IPS-18a (cell line): ENCODE measurements around the gene DLK1.

ENCODE experiments used
- H3K27ac ChIP-seq: one replicate; pipeline ENCODE4 v1.5.1; 2013; ENCODE audit warnings: low read length
- H3K27me3 ChIP-seq: one replicate; pipeline ENCODE4 v1.6.1; 2013; ENCODE audit warnings: mild to moderate bottlenecking, low read length; ENCODE audit not compliant: control insufficient read depth, insufficient read depth
- H3K36me3 ChIP-seq: one replicate; pipeline ENCODE4 v1.6.1; 2013; ENCODE audit warnings: low read depth, low read length; ENCODE audit not compliant: control insufficient read depth
- H3K4me1 ChIP-seq: one replicate; pipeline ENCODE4 v1.6.1; 2013; ENCODE audit warnings: low read depth, low read length; ENCODE audit not compliant: control insufficient read depth
- H3K4me3 ChIP-seq: one replicate; pipeline ENCODE4 v1.5.1; 2013; ENCODE audit warnings: low read length
- H3K9ac ChIP-seq: one replicate; pipeline ENCODE4 v1.6.1; 2013; ENCODE audit warnings: mild to moderate bottlenecking, low read length, moderate library complexity
- H3K9me3 ChIP-seq: one replicate; pipeline ENCODE4 v1.6.1; 2013; ENCODE audit warnings: low read depth, low read length; ENCODE audit not compliant: control insufficient read depth

The DLK1 gene

DNA sequence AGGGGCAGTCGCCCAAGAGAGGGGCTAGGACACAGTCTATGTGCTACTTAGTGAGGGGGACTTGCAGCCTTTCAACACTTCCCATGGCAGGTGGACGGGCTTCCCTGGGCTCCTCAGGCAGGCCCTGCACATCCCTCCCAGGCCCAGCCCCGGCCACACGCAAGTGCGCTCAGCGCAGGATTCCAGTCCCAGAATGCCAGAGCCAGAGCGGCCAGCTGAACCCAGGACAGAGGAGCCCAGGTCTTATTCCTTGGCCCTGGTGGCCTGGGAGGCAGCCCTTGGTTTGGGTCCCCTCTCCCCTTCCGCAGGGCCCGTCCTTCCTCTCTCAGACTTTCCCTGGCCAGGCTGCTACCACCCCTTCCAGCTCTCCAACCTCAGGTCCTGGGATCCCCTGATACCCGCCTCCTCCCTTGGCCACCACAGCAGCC is 12.0 kb downstream of the DLK1 start:
- Histone ChIP-seq H3K9ac (no peak overlapping the region), H3K36me3 (no peaks in the 10 kb centered on the region), H3K27me3 (no peaks in the 10 kb centered on the region), H3K9me3 (no peaks in the 10 kb centered on the region), H3K27ac (no peak overlapping the region), H3K4me3 (no peak overlapping the region), H3K4me1 (no peaks in the 10 kb centered on the region)

DNA sequence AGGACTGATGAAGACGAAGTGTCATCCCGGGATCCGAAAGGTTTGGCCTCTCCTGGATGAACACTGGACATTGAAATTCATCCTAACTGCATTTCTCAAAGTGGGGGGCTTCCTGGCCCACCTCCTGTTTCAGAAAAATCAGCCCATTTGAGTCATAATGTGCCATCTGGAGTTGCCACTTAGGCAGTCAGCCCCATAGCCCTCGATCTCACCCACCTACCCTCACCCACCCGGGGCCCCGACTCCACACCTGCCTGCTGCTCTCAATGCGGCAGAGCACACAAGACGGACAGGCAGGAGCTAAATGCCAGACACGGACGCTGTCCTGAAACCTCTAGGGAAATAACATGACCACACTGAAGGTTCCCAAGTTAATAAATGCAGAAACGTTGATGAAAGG is 12.6 kb downstream of the DLK1 start:
- Histone ChIP-seq H3K27ac (no peak overlapping the region), H3K27me3 (no peaks in the 10 kb centered on the region), H3K9me3 (no peaks in the 10 kb centered on the region), H3K9ac (no peak overlapping the region), H3K4me1 (no peaks in the 10 kb centered on the region), H3K36me3 (no peaks in the 10 kb centered on the region), H3K4me3 (no peak overlapping the region)

DNA sequence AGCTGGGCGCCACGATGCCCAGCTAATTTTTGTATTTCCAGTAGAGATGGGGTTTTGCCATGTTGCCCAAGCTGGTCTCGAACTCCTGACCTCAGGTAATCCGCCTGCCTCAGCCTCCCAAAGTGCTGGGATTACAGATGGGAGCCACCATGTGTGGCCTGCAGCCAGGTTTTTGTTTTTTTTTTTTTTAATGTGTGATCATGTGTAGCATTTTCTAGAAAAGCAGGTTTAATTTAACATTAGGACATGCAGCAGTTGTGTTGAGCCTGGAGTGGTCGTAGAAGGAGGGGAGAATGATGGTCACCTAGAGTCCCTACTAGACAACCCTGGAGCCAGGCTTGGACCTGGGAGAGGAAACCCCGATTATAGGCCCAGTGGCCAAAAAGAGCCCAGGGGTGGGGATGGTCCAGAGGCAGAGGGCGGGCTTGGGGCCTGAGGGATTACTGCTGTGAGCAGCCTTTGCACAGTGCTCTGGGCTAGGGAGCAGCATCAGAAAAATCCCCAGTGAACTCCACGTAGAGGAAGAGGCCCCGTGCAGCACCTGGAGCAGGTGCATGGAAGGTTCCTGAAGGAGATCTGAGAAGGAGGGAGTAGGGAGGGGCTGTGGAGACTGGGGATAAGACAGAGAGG is 13.6 kb downstream of the DLK1 start:
- no peaks in the 10 kb centered on the region for H3K27me3 ChIP-seq

DNA sequence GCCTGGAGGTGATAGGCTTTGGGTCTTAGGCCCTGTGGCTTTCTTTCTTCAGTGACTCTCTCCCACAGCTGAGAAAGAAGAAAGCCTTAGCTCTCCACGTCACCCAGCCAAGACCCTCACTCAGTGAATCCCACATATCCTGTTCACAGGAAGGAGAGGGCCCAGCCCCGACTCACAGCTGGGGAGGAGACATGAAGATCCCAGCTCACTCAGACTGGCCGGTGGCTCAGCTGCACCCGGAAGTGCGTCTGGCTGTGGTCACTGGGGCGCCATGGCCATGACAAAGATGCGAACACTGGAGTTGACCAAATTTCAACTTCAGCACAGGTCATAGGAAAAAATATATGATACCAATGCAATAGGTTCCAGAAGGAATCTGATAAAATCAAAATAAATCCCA is 14.2 kb downstream of the DLK1 start:
- Histone ChIP-seq H3K27me3 (no peaks in the 10 kb centered on the region), H3K9me3 (no peaks in the 10 kb centered on the region), H3K4me3 (no peak overlapping the region), H3K27ac (no peak overlapping the region), H3K36me3 (no peaks in the 10 kb centered on the region), H3K9ac (no peak overlapping the region), H3K4me1 (no peaks in the 10 kb centered on the region)

More for the DNA sequence above, 13.6 kb downstream of the DLK1 start:
- H3K4me3 ChIP-seq: no peak overlapping the region
- H3K4me1 ChIP-seq: no peaks in the 10 kb centered on the region
- H3K9me3 ChIP-seq: no peaks in the 10 kb centered on the region
- no peak overlapping the region for H3K27ac ChIP-seq
- H3K36me3 ChIP-seq: no peaks in the 10 kb centered on the region
- no peak overlapping the region for H3K9ac ChIP-seq

DNA sequence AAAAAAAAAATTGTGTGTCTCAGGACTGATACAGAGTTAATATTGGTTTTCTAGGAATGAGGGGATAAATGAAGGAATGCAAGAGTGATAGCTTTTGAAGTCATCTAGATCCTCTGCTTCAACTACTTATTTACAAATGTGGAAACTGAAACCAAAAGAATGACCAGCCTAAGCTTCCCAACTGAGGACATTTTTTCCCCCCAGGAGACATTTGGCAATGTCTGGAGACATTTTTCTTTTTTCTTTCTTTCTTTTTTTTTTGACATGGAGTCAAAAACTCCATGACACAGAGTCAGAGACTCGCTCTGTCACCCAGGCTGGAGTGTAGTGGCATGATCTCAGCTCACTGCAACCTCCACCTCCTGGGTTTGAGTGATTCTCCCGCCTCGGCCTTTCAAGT is 15.3 kb downstream of the DLK1 start:
- Histone ChIP-seq H3K9me3 (no peaks in the 10 kb centered on the region), H3K27me3 (no peaks in the 10 kb centered on the region), H3K4me1 (no peaks in the 10 kb centered on the region), H3K4me3 (no peak overlapping the region), H3K36me3 (no peaks in the 10 kb centered on the region), H3K27ac (no peak overlapping the region), H3K9ac (no peak overlapping the region)

DNA sequence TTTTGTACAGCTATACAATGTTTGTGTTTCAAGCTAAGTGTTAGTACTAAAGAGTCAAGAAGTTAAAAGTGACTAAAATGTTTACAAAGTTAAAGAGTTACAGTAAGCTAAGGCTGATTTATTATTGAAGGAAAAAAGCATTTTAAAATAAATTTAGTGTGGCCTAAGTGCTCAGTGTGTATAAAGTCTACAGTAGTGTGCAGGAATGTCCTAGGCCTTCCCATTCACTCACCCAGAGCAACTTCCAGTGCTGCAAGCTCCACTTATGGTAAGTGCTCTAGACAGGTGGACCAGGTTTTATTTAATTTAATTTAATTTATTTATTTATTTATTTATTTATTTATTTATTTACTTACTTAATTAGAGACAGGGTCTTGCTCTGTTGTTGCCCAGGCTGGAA is 19.6 kb downstream of the DLK1 start:
- Histone ChIP-seq H3K9ac (no peak overlapping the region), H3K9me3 (no peaks in the 10 kb centered on the region), H3K4me1 (no peaks in the 10 kb centered on the region), H3K4me3 (no peak overlapping the region), H3K27ac (no peak overlapping the region), H3K36me3 (no peaks in the 10 kb centered on the region), H3K27me3 (no peaks in the 10 kb centered on the region)

DNA sequence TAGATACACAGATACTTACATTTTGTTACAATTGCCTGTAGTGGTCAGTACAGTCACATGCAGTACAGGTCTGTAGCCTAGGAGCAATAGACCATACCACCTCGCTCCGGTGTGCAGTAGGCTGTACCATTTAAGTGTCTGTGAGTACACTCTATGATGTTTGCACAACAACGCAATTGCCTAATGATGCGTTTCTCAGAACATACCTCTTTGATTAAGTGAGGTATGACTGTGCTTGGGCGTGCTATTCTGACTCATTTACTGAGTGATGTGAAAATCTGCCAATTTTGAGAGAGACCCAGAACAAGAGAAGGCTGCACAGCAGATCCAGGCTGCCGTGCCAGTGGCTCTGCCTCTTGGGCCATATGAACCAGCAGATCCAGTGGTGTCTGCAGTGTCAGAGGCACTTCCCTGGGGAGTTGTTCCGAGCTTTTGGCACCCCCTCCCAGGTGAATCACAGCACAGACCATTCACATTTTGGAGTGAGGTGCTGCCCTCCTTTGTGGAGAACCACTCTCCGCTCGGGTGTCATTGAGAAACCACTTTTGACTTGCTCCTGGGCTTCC is 20.4 kb downstream of the DLK1 start:
- Histone ChIP-seq H3K4me3 (no peak overlapping the region), H3K27ac (no peak overlapping the region), H3K36me3 (no peaks in the 10 kb centered on the region), H3K9ac (no peak overlapping the region), H3K27me3 (no peaks in the 10 kb centered on the region), H3K9me3 (no peaks in the 10 kb centered on the region), H3K4me1 (no peaks in the 10 kb centered on the region)

DNA sequence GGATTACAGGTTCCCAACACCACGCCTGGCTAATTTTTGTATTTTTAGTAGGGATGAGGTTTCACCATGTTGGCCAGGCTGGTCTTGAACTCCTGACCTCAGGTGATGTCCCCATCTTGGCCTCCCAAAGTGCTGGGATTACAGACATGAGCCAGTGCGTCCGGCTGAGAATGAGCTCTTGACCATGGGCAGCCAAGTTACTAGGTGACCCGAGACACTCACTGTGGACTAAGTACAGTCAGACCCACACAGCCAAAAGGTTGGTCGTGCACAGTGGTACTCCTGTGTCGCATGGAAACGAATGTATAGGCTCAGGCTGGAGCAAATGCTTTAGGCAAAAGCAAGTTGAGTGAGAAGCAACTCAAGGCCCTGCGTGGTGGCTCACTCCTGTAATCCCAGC is 21.0 kb downstream of the DLK1 start:
- H3K9me3 ChIP-seq: no peaks in the 10 kb centered on the region
- H3K9ac ChIP-seq: no peak overlapping the region
- H3K4me1 ChIP-seq: no peaks in the 10 kb centered on the region
- H3K27ac ChIP-seq: no peak overlapping the region
- no peaks in the 10 kb centered on the region for H3K27me3 ChIP-seq
- H3K36me3 ChIP-seq: no peaks in the 10 kb centered on the region
- no peak overlapping the region for H3K4me3 ChIP-seq

DNA sequence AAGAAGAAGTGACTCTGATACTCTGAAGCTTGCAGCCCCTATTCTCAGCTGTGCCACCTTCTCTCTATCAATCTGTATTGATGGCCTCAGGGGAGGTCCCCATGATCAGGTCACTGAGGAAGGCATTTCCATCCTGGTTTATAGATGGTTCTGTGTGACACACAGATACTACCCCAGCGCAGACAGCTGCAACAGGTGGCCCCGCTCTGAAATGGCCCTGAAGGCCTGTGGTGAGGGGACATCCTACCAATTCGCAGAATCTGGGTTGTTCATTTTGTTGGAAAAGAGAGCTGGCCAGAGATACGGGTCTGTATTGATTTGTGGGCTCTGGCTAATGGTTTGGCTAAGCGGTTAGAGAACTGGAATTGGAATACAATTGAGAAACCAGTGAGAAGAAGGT is 21.7 kb downstream of the DLK1 start:
- no peaks in the 10 kb centered on the region for H3K27me3 ChIP-seq
- H3K9me3 ChIP-seq: no peaks in the 10 kb centered on the region
- H3K27ac ChIP-seq: no peak overlapping the region
- H3K4me1 ChIP-seq: no peaks in the 10 kb centered on the region
- no peak overlapping the region for H3K4me3 ChIP-seq
- no peaks in the 10 kb centered on the region for H3K36me3 ChIP-seq
- H3K9ac ChIP-seq: no peak overlapping the region

DNA sequence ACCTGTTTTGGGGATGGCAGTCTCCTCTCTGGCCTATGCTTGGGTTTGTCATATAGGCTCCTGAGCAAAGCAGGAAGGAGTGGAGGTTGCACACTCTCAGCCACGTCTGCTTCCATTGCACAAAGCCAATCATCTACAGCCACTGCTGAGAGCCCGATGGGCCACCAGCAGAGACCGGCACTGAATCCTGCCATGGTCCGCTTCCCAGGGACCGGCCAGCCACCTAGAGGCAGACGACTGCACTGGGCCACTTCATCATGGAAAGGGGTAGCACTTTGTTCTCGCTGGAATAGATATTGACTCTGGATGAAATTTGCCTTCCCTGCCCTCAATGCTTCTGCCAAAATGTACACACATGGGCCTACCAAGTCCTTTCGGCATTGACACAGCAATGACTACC is 22.3 kb downstream of the DLK1 start:
- no peaks in the 10 kb centered on the region for H3K4me1 ChIP-seq

DNA sequence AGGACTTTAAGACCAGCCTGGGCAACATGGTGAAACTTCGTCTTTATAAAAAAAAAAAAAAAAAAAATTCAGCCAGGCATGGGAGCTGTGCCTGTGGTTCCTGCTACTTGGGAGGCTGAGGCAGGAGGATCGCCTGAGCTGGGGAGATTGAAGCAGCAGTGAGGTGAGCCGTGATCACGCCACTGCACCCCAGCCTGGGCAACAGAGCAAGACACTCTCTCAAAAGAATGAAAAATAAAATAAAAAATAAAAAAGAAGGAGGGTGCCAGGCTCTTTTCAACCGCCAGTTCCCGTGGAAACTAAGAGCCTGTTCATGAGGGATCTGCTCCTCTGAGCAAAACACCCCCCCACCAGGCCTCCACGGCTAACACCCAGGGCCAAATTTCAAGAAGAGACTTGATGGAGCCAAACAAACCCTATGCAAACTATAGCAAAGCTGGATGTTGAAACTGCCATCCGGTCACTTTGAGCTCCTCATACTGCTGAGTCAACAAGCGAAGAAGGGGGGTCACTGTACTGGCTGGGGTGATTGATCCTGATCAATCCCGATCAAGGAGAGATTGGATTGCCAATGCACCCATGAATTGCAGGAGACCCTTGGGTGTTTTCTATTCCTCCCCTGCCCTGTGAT is 23.4 kb downstream of the DLK1 start:
- H3K27me3 ChIP-seq: no peaks in the 10 kb centered on the region
- no peak overlapping the region for H3K9ac ChIP-seq

More for the DNA sequence above, 22.3 kb downstream of the DLK1 start:
- Histone ChIP-seq H3K27me3 (no peaks in the 10 kb centered on the region), H3K36me3 (no peaks in the 10 kb centered on the region), H3K9ac (no peak overlapping the region), H3K9me3 (no peaks in the 10 kb centered on the region), H3K27ac (no peak overlapping the region), H3K4me3 (no peak overlapping the region)

More for the DNA sequence above, 23.4 kb downstream of the DLK1 start:
- no peak overlapping the region for H3K27ac ChIP-seq
- H3K4me3 ChIP-seq: no peak overlapping the region
- no peaks in the 10 kb centered on the region for H3K9me3 ChIP-seq
- H3K4me1 ChIP-seq: no peaks in the 10 kb centered on the region
- H3K36me3 ChIP-seq: no peaks in the 10 kb centered on the region
